Measurements from ENCODE around the gene C1orf35. TPM values are rescaled to one million over a fixed set of nuclear protein-coding genes. Genes with fewer than 3 reads are reported as not detected.

Gene C1orf35
- total and polyA plus RNA-seq, 9 of the 15 experiments (the other 6 are each of a cell fraction or from before 2014, with no cell fraction given) = 3.2 to 48.7 (median 12.5) TPM

GRCh38 chr1:228125185-228125584, 22.1 kb upstream of the C1orf35 start (continued):
- TF ChIP-seq NKRF (IDR thresholded peaks at IDR 0.05; ENCODE audit: borderline replicate concordance) (no peak), MAFG (tag; conservative IDR thresholded peaks at IDR 0.05) (no peak), NR4A1 (CRISPR knock-in tag; IDR thresholded peaks at IDR 0.05) (no peak), NR4A1 (tag; IDR thresholded peaks at IDR 0.05) (peak; percentile 95), MEF2D (tag; conservative IDR thresholded peaks at IDR 0.05; ENCODE audit: low read depth) (peak; percentile 84), ELK3 (CRISPR knock-in tag; IDR thresholded peaks at IDR 0.05) (no peak), ZBTB17 (CRISPR knock-in tag; IDR thresholded peaks at IDR 0.05) (0 out of 2 replicates have a peak, but pooled peaks have one; percentile 67), BCOR (IDR thresholded peaks at IDR 0.05) (no peak), CREB3L1 (IDR thresholded peaks at IDR 0.05; ENCODE audit: borderline replicate concordance, low read depth) (no peak), ZNF592 (IDR thresholded peaks at IDR 0.05) (peak; percentile 87), CREM (IDR thresholded peaks at IDR 0.05; ENCODE audit: low read depth) (no peak), ZNF644 (tag; IDR thresholded peaks at IDR 0.05; ENCODE audit: low read depth) (peak; percentile 81; the same call in 1 of the 2 replicates), ZNF280A (IDR thresholded peaks at IDR 0.05; ENCODE audit: low read depth, partially characterized antibody) (no peak), DDX20 (tag; IDR thresholded peaks at IDR 0.05; ENCODE audit: low read depth) (peak; percentile 42; the same call in 1 of the 2 replicates), CBFB (CRISPR knock-in tag; IDR thresholded peaks at IDR 0.05) (no peak), THAP7 (CRISPR knock-in tag; IDR thresholded peaks at IDR 0.05) (no peak), NFE2L1 (tag; IDR thresholded peaks at IDR 0.05; ENCODE audit: borderline replicate concordance, low read depth) (peak; percentile 48; the same call in 1 of the 2 replicates), POLR2H (tag; IDR thresholded peaks at IDR 0.05; ENCODE audit: low read depth) (no peak)
